ENCODE results near the gene NR2C1.

NR2C1 gene

DNA sequence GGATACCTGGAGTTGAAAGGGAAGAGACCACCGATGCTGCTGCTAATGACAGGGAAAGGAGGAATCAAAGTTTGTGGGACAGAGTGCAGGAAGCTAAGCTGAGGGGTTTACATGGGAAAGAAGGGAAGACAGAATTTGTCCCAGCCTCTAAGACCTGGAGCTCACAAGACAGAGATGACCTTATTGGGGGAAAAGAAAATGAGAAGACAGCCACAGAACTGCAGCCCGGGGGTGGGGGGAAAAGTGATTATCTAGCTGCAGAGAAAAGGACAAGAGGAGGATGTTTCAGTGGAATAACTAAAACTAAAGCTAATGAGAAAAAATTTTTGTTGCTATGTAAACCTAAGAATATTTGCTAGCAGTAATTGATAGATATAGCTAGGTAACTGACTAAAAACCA, 100.6 kb downstream of the NR2C1 start:
- TF ChIP-seq, protein P1, sequence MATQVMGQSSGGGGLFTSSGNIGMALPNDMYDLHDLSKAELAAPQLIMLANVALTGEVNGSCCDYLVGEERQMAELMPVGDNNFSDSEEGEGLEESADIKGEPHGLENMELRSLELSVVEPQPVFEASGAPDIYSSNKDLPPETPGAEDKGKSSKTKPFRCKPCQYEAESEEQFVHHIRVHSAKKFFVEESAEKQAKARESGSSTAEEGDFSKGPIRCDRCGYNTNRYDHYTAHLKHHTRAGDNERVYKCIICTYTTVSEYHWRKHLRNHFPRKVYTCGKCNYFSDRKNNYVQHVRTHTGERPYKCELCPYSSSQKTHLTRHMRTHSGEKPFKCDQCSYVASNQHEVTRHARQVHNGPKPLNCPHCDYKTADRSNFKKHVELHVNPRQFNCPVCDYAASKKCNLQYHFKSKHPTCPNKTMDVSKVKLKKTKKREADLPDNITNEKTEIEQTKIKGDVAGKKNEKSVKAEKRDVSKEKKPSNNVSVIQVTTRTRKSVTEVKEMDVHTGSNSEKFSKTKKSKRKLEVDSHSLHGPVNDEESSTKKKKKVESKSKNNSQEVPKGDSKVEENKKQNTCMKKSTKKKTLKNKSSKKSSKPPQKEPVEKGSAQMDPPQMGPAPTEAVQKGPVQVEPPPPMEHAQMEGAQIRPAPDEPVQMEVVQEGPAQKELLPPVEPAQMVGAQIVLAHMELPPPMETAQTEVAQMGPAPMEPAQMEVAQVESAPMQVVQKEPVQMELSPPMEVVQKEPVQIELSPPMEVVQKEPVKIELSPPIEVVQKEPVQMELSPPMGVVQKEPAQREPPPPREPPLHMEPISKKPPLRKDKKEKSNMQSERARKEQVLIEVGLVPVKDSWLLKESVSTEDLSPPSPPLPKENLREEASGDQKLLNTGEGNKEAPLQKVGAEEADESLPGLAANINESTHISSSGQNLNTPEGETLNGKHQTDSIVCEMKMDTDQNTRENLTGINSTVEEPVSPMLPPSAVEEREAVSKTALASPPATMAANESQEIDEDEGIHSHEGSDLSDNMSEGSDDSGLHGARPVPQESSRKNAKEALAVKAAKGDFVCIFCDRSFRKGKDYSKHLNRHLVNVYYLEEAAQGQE (IDR thresholded peaks at IDR 0.05; ENCODE audit: insufficient read depth in 1 of 2, low read depth in 2 of 2, low read length in 2 of 2), result no peak
- TF ChIP-seq TAF1 (IDR thresholded peaks at IDR 0.05; ENCODE audit: borderline replicate concordance, insufficient read depth, low read length), result no peak
- no peak for TF ChIP-seq FOXP2 (optimal IDR thresholded peaks at IDR 0.05; ENCODE audit: borderline replicate concordance, extremely low read depth, extremely low read length, insufficient read depth)
- TF ChIP-seq SIN3A (IDR thresholded peaks at IDR 0.05; ENCODE audit: borderline replicate concordance, insufficient read depth, low read length), result no peak
- no peak for TF ChIP-seq POLR2AphosphoS5 (IDR thresholded peaks at IDR 0.05; ENCODE audit: low read depth, low read length)

DNA sequence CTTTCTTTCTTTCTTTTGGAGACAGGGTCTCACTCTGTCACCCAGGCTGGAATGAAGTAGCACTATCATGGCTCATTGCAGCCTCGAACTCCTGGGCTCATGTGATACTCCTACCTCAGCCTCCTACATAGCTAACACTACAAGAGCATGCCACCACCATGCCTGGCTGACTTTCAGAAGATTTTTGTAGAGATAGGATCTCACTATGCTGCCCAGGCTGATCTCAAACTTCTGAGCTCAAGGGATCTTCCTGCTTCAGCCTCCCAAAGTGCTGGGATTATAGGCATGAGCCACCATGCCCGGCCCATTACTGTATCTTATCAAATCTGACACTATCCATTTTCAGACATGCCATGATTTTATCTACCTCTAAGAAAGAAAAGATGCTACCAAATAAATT, 101.5 kb downstream of the NR2C1 start:
- TF ChIP-seq TAF1 (IDR thresholded peaks at IDR 0.05; ENCODE audit: borderline replicate concordance, insufficient read depth, low read length), result no peak
- TF ChIP-seq SIN3A (IDR thresholded peaks at IDR 0.05; ENCODE audit: borderline replicate concordance, insufficient read depth, low read length), result no peak
- no peak for TF ChIP-seq FOXP2 (optimal IDR thresholded peaks at IDR 0.05; ENCODE audit: borderline replicate concordance, extremely low read depth, extremely low read length, insufficient read depth)
- TF ChIP-seq, protein P1 (IDR thresholded peaks at IDR 0.05; ENCODE audit: insufficient read depth in 1 of 2, low read depth in 2 of 2, low read length in 2 of 2), result no peak
- no peak for TF ChIP-seq POLR2AphosphoS5 (IDR thresholded peaks at IDR 0.05; ENCODE audit: low read depth, low read length)

DNA sequence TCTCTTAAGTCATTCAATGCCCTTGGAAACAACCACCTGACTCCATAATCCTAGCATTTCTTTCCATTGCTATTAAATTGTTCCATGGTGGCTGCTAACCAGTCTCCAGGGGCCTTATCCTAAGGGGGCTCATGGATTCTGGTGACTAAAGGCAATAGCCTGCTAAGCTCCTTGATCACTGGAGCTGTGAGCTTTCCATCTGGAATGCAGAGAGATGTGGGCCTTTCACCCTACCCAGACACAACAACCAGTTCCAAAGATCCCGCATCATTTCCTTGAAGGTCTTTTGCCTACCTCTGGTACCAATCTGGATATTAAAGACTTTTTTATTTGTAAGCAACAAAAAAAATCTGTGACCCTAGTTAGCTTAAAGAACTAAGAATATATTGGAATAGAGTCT, 102.9 kb downstream of the NR2C1 start:
- TF ChIP-seq FOXP2 (optimal IDR thresholded peaks at IDR 0.05; ENCODE audit: borderline replicate concordance, extremely low read depth, extremely low read length, insufficient read depth) (no peak), POLR2AphosphoS5 (IDR thresholded peaks at IDR 0.05; ENCODE audit: low read depth, low read length) (no peak), SIN3A (IDR thresholded peaks at IDR 0.05; ENCODE audit: borderline replicate concordance, insufficient read depth, low read length) (no peak)

Measured in PFSK-1 (cell line).